ENCODE data around the gene CCDC171.
"Not testable (repeated sequence)": the region's sequence is repeated elsewhere in the genome, so short reads cannot be mapped to it uniquely, and the experiment has no call there.

The CCDC171 gene

DNA sequence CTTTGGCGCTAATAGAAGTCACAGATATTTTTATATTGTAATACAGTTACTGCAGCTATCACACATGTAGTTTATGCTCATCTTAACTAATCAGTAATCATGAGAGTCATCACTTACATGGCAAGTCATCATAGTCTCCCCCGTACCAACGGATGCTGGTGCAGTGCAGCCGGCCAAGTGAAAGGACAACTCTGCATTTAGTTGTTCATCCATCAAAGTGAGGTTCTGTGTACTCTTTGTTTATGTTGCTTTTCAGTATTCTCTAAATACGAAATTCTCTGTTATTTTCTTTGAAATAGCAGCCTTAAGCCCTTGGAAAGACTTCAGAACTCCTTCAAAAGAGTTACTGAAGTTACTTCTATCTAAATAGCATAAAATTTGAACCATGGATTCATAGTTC lies 216.7 kb downstream of the CCDC171 start:
- DNase-seq: no peak

DNA sequence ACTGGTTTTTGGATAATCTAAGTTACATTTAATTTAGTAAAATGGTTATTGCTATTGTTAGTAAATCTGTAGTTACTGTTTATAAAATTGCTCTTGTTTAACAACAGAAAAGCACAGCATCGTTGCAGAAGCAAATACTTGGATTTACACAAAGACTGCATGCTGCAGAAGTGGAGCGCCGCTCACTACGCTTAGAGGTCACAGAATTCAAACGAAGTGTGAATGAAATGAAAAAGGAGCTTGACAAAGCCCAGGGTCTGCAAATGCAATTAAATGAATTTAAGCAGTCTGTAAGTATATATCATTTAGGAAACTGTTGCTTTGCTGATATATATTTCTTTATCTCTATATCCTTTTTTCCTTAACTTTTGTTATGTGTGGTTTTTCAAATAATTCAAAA lies 226.0 kb downstream of the CCDC171 start:
- DNase-seq: no peak

DNA sequence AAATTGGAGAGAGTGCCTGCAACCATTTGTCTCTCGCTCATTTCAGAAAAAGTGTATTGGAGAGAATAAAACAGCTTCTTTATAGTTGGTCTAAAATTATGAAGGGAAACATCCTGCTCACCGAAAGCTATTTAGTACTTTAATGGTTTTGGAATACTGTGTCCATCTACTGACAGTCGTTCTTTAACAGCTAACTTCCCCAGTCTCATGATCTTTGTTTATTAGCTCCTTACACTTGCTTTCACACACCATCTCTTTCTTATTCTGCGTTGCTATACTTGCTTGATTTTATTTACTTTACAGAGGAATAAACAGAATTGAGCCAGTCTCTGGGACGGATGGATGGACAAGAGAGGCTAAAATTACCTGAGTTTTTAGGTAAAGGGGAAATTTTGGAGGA lies 229.3 kb downstream of the CCDC171 start:
- no peak for DNase-seq

DNA sequence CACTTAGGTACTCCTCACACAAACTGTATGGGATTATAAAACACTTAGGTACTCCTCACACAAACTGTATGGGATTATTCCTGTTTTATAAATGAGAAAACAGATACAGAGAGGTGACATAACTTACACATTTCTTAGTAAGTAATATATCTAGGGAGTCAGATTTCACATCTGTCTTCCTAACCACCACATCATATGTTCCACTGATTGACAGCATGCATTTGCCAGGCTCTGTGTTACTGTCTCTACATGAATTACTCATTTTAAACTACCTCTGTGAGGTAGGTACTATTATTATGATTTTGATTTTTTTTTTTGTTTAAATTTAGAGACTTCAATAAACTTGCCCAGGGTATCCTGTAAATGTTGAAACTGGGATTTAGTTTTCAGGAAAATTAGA lies 232.7 kb downstream of the CCDC171 start:
- DNase-seq: no peak

DNA sequence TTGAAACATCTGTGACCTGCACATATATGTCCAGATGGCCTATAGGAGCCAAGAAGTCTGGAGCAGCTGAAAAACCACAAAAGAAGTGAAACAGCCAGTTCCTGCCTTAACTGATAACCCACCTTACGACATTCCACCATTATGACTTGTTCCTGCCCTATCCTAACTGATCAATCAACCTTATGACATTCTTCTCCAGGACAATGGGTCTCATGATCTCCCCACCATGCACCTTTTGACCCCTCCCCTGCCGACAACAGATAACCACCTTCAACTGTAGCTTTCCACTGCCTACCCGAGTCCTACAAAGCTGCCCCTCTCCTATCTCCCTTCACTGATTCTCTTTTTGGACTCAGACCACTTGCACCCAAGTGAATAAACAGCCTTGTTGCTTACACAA lies 233.8 kb downstream of the CCDC171 start:
- no peak for DNase-seq

DNA sequence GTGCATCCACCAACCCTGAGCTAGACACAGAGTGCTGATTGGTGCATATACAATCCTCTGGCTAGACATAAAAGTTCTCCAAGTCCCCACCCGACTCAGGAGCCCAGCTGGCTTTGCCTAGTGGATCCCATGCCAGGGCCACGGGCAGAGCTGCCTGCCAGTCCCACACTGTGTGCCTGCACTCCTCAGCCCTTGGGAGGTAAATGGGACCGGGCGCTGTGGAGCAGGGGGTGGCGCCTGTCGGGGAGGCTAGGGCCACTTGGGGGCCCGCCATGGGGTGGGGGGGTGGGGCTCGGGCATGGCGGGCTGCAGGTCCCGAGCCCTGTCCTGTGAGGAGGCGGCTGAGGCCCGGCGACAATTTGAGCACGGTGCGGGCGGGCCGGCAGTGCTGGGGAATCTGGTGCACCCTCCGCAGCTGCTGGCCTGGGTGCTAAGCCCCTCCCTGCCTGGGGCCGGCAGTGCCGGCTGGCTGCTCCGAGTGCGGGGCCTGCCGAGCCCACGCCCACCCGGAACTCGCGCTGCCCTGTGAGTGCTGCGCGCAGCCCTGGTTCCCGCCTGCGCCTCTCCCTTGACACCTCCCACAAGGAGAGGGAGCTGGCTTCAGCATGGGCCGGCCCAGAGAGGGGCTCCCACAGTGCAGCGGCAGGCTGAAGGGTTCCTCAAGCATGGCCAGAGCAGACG lies 257.5 kb downstream of the CCDC171 start:
- not testable (repeated sequence) for DNase-seq

DNA sequence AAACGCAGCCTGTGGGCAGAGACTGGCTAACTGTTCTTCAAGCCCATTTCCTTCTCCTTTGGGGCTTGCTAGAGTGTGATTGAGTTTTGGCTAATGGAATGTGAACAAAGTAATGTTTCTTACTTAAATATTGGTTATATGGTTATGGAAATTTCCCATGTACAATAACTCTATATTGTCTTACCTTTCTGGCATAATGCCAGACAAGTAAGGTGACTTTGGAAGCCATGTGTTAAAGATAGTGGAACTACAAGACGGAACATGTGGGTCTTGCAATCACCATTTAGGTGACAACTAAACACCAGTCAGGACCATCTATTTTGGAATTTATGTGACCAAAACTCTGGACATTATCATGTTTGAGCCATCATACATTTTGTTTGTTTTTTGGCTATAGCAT lies 260.2 kb downstream of the CCDC171 start:
- DNase-seq: no peak

- no peak for DNase-seq
Measured at GRCh38 chr9:15824310-15824709, 271.5 kb downstream of the CCDC171 start.

GRCh38 chr9:15831384-15831783 lies 278.5 kb downstream of the CCDC171 start:
- no peak for DNase-seq

- no peak for DNase-seq
Measured at GRCh38 chr9:15834541-15834940, 281.7 kb downstream of the CCDC171 start.

DNA sequence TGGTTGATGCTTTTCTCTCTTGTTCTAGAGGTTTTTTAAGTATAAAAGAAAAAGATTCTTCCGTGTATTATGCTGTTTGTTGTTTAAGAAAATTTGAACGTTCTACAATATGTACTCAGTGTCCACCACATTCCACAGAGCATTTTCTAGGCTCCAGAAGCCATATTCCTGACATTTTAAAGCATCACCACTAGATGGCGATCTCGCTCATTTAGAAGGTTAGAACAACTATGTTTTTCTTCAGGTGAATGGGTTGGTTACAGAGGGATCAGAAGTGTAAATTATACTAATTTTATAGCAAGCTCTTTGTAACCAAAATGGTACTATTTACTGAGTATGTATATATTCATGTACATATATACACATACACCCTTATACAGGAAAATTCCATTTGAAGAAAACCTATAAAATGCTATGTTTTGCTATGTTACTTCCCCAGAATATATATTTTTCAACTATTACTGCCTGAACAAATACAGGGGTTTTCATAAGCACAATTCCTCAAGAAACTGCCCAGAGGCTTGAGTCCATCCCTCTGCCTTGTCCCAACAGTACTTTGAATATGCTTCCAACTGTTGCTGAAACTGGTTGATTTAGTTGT lies 284.3 kb downstream of the CCDC171 start:
- DNase-seq: peak; percentile 29

GRCh38 chr9:15842051-15842450 lies 289.2 kb downstream of the CCDC171 start:
- DNase-seq: no peak

DNA sequence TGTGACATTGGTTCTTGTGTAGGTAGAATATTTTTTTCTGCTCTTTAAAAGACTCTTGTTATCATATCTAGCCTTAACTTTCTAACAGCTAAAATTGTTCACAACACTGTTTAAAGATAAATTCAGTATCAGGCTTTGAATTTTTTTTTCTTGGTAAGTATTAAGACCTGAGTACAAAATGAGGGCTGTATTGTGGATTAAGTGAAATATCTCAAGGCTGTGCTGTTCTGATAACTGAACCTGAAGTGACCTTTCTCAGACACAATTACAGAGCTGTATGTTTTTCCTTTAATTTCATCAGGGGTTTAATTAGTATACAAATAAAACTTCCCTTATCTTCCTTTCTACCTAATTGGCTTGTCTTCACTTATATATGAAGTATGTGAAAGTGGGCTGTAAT lies 290.5 kb downstream of the CCDC171 start:
- DNase-seq: no peak

DNA sequence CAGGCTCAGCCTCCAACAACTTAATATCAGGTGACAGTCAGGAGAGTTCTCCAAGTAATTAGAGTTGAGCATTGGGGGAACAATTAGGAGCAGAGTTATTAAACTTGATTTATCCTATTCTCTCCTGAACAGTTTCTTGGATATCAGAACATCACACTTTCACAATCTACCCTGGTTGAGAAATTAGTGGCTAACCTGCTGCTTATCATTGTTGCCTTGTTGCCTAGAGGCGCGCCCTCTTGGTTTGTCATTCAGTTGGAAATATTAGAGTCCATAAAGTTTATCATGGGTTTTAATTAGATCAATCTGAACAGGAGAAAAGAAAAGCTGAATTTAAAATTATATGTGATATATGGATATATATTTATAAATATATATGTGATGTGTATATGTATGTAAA lies 291.1 kb downstream of the CCDC171 start:
- no peak for DNase-seq

- DNase-seq: no peak
Measured at GRCh38 chr9:15846611-15847010, 293.8 kb downstream of the CCDC171 start.

DNA sequence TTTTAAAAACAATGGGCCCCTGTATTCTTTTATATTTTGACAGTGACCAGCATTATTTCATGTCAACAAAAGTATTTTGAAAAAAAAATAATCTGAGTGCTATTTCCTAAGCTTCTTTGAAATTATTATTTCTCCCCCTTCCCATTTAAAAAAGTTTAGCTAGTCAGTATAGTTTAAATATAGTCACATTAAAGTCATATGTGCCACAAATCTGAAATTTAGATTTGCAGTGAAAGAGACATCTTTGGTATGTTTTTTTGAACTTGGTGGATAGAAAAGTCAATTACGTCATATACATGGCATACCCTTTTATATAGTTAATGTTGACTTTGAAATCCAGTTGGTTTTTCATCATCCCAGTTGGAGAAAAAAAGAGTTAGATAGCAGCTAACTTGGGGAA lies 297.0 kb downstream of the CCDC171 start:
- DNase-seq: no peak

DNA sequence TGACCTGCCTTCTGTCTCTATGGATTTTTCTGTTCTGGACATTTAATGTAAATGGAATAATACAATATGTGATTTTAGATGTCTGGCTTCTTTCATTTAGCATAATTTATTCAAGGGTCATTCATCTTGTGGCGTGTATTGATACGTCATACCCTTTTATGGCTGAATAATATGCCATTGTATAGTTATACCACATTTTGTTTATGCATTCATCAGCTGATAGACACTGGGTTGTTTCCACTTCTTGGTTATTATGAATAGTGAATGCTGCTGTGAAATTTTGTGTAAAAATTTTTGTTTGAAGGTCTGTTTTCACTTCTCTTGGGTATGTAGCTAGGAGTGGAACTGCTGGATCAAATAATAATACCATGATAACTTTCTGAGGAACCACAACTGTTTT lies 298.9 kb downstream of the CCDC171 start:
- no peak for DNase-seq

DNA sequence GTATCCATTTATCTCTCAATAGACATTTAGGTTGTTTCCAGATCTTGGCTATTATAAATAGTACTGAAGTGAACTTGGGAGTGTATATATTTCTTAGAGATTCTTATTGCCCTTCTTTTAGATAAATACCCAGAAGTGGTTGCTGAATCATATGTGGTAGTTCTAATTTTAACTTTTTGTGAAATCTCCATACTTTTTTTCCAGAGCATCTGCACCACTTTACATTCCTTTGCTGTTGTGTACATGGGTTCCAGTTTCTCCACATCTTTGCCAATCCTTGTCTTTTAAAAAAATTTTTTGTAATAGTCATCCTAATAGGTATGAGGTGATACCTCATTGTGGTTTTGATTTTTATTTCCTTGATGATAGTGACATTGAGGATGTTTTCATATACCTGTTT lies 303.7 kb downstream of the CCDC171 start:
- DNase-seq: no peak

GRCh38 chr9:15867334-15867733 lies 314.5 kb downstream of the CCDC171 start:
- DNase-seq: no peak

GRCh38 chr9:15867988-15868387 lies 315.1 kb downstream of the CCDC171 start:
- no peak for DNase-seq

- no peak for DNase-seq
Measured at GRCh38 chr9:15873573-15874177, 320.8 kb downstream of the CCDC171 start.

- no peak for DNase-seq
Measured at GRCh38 chr9:15882328-15882727, 329.5 kb downstream of the CCDC171 start.

DNA sequence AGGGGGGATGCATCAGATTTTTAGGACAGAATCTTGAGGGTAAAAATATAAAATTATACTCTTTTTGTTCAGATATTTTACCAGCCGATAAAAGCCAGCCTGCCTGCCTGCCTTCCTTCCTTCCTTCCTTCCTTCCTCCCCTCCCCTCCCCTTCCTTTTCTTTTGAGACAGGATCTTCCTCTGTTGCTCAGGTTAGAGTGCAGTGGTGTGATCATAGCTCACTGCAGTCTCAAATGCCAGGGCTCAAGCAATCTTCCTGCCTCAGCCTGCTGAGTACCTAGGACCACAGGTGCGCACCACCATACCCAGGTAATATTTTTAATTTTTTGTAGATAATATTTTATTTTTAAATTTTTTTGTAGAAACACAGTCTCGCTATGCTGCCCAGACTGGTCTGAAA lies 330.0 kb downstream of the CCDC171 start:
- no peak for DNase-seq

GRCh38 chr9:15885464-15885863 lies 332.6 kb downstream of the CCDC171 start:
- DNase-seq: no peak

DNA sequence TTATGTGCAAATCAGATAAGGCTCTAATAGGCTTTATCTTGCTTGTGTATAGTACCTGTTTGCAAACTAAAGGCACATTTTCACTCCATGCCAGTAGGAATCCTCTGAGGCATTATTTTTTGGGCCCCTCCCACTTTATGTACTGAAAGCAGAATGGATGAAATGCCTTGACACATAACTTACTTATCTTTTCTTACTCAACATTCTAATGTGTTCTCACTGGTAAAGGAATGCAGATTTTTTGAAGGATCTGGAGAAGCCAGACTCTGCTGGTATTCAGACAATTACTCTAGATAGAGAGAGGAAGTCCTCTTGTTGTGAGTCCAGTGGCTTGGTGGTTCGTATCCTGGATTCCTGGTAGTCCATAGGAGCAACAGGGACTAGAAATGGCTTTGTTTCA lies 336.7 kb downstream of the CCDC171 start:
- no peak for DNase-seq

Measured in NCI-H2029 (cell line).